ENCODE results near the gene SH3TC1. TPM values are rescaled to one million over a fixed set of nuclear protein-coding genes. Genes with fewer than 3 reads are reported as not detected.
A peak's percentile ranks its signal among the peaks of the same experiment; 100 is the strongest.

The SH3TC1 gene
- total RNA-seq, 1 donor from 2014 or later, result 12.5 TPM

- no peak for TF ChIP-seq CTCF (IDR thresholded peaks at IDR 0.05; ENCODE audit: unreplicated experiment)
- no peaks in the 10 kb centered on the region for H3K36me3 Mint-ChIP-seq (ENCODE audit: insufficient read depth)
- no peak overlapping the region for H3K4me3 Mint-ChIP-seq (ENCODE audit: low read depth)
- H3K27ac Mint-ChIP-seq, result no peak overlapping the region
- peaks cover 8% of the 10 kb centered on the region for H3K4me1 Mint-ChIP-seq (ENCODE audit: low read depth)
- no peaks in the 10 kb centered on the region for H3K9me3 Mint-ChIP-seq (ENCODE audit: low read depth)
- DNase-seq (ENCODE audit: low spot score, unreplicated experiment), result no peak
- H3K27me3 Mint-ChIP-seq, result peaks cover 28% of the 10 kb centered on the region
Observed at GRCh38 chr4:8164194-8164565, 34.9 kb upstream of the SH3TC1 start.

- Mint-ChIP-seq H3K27me3 (peaks cover 25% of the 10 kb centered on the region), H3K36me3 (ENCODE audit: insufficient read depth) (no peaks in the 10 kb centered on the region), H3K4me3 (ENCODE audit: low read depth) (no peak overlapping the region), H3K4me1 (ENCODE audit: low read depth) (peaks cover 6% of the 10 kb centered on the region), H3K27ac (no peak overlapping the region), H3K9me3 (ENCODE audit: low read depth) (no peaks in the 10 kb centered on the region)
- TF ChIP-seq CTCF (IDR thresholded peaks at IDR 0.05; ENCODE audit: unreplicated experiment), result no peak
- DNase-seq (ENCODE audit: low spot score, unreplicated experiment), result no peak
Observed at GRCh38 chr4:8164687-8165086, 34.4 kb upstream of the SH3TC1 start.

GRCh38 chr4:8165374-8165896, 33.7 kb upstream of the SH3TC1 start:
- no peaks in the 10 kb centered on the region for H3K36me3 Mint-ChIP-seq (ENCODE audit: insufficient read depth)
- peaks cover 4% of the 10 kb centered on the region for H3K4me1 Mint-ChIP-seq (ENCODE audit: low read depth)
- no peak for DNase-seq (ENCODE audit: low spot score, unreplicated experiment)
- no peak overlapping the region for H3K27ac Mint-ChIP-seq
- H3K4me3 Mint-ChIP-seq (ENCODE audit: low read depth), result no peak overlapping the region
- no peaks in the 10 kb centered on the region for H3K9me3 Mint-ChIP-seq (ENCODE audit: low read depth)
- TF ChIP-seq CTCF (IDR thresholded peaks at IDR 0.05; ENCODE audit: unreplicated experiment), result no peak
- H3K27me3 Mint-ChIP-seq, result peaks cover 23% of the 10 kb centered on the region

- H3K27ac Mint-ChIP-seq, result peak overlapping the region; percentile 56
- no peak overlapping the region for H3K4me3 Mint-ChIP-seq (ENCODE audit: low read depth)
- no peak for TF ChIP-seq CTCF (IDR thresholded peaks at IDR 0.05; ENCODE audit: unreplicated experiment)
- H3K9me3 Mint-ChIP-seq (ENCODE audit: low read depth), result no peaks in the 10 kb centered on the region
- DNase-seq (ENCODE audit: low spot score, unreplicated experiment), result no peak
- peaks cover 4% of the 10 kb centered on the region for H3K4me1 Mint-ChIP-seq (ENCODE audit: low read depth)
- no peaks in the 10 kb centered on the region for H3K36me3 Mint-ChIP-seq (ENCODE audit: insufficient read depth)
- H3K27me3 Mint-ChIP-seq, result peaks cover 23% of the 10 kb centered on the region
Observed at GRCh38 chr4:8167291-8167690, 31.8 kb upstream of the SH3TC1 start.

- Mint-ChIP-seq H3K27me3 (peaks cover 23% of the 10 kb centered on the region), H3K4me1 (ENCODE audit: low read depth) (peaks cover 4% of the 10 kb centered on the region), H3K9me3 (ENCODE audit: low read depth) (no peaks in the 10 kb centered on the region), H3K36me3 (ENCODE audit: insufficient read depth) (no peaks in the 10 kb centered on the region), H3K4me3 (ENCODE audit: low read depth) (no peak overlapping the region), H3K27ac (peak overlapping the region; percentile 56)
- no peak for DNase-seq (ENCODE audit: low spot score, unreplicated experiment)
- TF ChIP-seq CTCF (IDR thresholded peaks at IDR 0.05; ENCODE audit: unreplicated experiment), result no peak
Observed at GRCh38 chr4:8167815-8168214, 31.3 kb upstream of the SH3TC1 start.
